GM12892 (cell line): ENCODE measurements around the gene OR2J3.

Source experiments
- POLR2A ChIP-seq: IDR thresholded peaks from 2 replicates; pipeline ENCODE4 v1.6.1; 2011; ENCODE audit warnings: low read depth, low read length, control low read depth
- POLR2AphosphoS5 ChIP-seq: IDR thresholded peaks from 2 replicates; pipeline ENCODE4 v1.6.1; 2011; ENCODE audit warnings: low read depth, low read length, control low read depth
- TAF1 ChIP-seq: IDR thresholded peaks from 2 replicates; pipeline ENCODE4 v1.6.1; 2011; ENCODE audit warnings: low read depth, mild to moderate bottlenecking, control low read depth, low read length, borderline replicate concordance

- TF ChIP-seq POLR2A (no peak), POLR2AphosphoS5 (no peak), TAF1 (no peak)
Measured at GRCh38 chr6:29153083-29153482, 45.2 kb downstream of the OR2J3 start.
